Immature natural killer cell (primary cell): Measurements from ENCODE around the gene SCN3B. TPM values are rescaled to one million over a fixed set of nuclear protein-coding genes. Genes with fewer than 3 reads are reported as not detected.

Experiments
- DNase-seq, 3 donors: peaks; one replicate each; pipeline ENCODE4 v3.0.0; 2022; ENCODE audit warnings: mixed read lengths in 1 of 3
- H3K27ac Mint-ChIP-seq, 6 donors: one replicate each; pipeline ENCODE4 v1.8.0; 2020; ENCODE audit warnings: mixed read lengths in 6 of 6, mild to moderate bottlenecking in 5 of 6, inconsistent platforms in 4 of 6, moderate library complexity in 3 of 6
- H3K27me3 Mint-ChIP-seq, 3 donors: one replicate each; pipeline ENCODE4 v1.8.0; 2020 to 2021; ENCODE audit warnings: low read depth in 3 of 3, mild to moderate bottlenecking in 3 of 3, mixed read lengths in 3 of 3, moderate library complexity in 3 of 3, inconsistent platforms in 1 of 3
- H3K36me3 Mint-ChIP-seq, 3 donors: one replicate each; pipeline ENCODE4 v1.8.0; 2020; ENCODE audit warnings: mixed read lengths in 3 of 3, inconsistent platforms in 2 of 3, mild to moderate bottlenecking in 2 of 3
- H3K4me1 Mint-ChIP-seq, 2 donors: one replicate each; pipeline ENCODE4 v1.8.0; 2020; ENCODE audit warnings: inconsistent platforms in 2 of 2, mild to moderate bottlenecking in 2 of 2, mixed read lengths in 2 of 2, moderate library complexity in 1 of 2
- H3K4me3 Mint-ChIP-seq, 5 donors: one replicate each; pipeline ENCODE4 v1.8.0; 2020; ENCODE audit warnings: mild to moderate bottlenecking in 5 of 5, mixed read lengths in 5 of 5, inconsistent platforms in 3 of 5, moderate library complexity in 3 of 5
- H3K9me3 Mint-ChIP-seq, 6 donors: one replicate each; pipeline ENCODE4 v1.8.0; 2020; ENCODE audit warnings: mild to moderate bottlenecking in 6 of 6, mixed read lengths in 6 of 6, inconsistent platforms in 4 of 6, moderate library complexity in 3 of 6
- polyA plus RNA-seq, 3 donors: library from polyadenylated mRNA; unstranded; fragments of 300-500 nt; fragmentation: Illumina TruSeq; gene quantifications; one replicate each; pipeline ENCODE4 v1.2.3, GENCODE V29; 2021

The SCN3B gene
- not detected for polyA plus RNA-seq

GRCh38 chr11:123654566-123655081 is at the start of gene SCN3B:
Gene SCN3B (minus strand): TSS chr11:123654624. CDS start chr11:123653801, 823 bp downstream.
- Mint-ChIP-seq H3K4me3 (peak within 1 kb of the TSS; percentile 60 to 79 (median 71)), H3K27me3 (peaks cover 9 to 33% (median 26%) of the 10 kb centered on the region in 3 donors), H3K9me3 (peaks cover 0 to 15% (median 7%) of the 10 kb centered on the region in 6 donors), H3K36me3 (peaks cover 8 to 13% (median 10%) of the 10 kb centered on the region in 3 donors), H3K27ac (no peak within 1 kb of the TSS), H3K4me1 (peaks cover 23 to 28% of the 10 kb centered on the region in 2 donors)
- no peak for DNase-seq

- H3K9me3 Mint-ChIP-seq, result no peaks in the 10 kb centered on the region
- no peak overlapping the region for H3K4me3 Mint-ChIP-seq
- no peak overlapping the region for H3K27ac Mint-ChIP-seq
- H3K36me3 Mint-ChIP-seq, result no peaks in the 10 kb centered on the region
- H3K27me3 Mint-ChIP-seq, result peaks cover 0 to 11% (median 2%) of the 10 kb centered on the region in 3 donors
- DNase-seq, result no peak
- no peaks in the 10 kb centered on the region for H3K4me1 Mint-ChIP-seq
Measured at GRCh38 chr11:123702696-123703095, 48.3 kb upstream of the SCN3B start.

GRCh38 chr11:123702139-123702538 is 47.7 kb upstream of the SCN3B start:
- Mint-ChIP-seq H3K27ac (no peak overlapping the region), H3K27me3 (peaks cover 0 to 14% (median 2%) of the 10 kb centered on the region in 3 donors), H3K4me1 (no peaks in the 10 kb centered on the region), H3K36me3 (no peaks in the 10 kb centered on the region), H3K9me3 (no peaks in the 10 kb centered on the region), H3K4me3 (no peak overlapping the region)
- no peak for DNase-seq

- Mint-ChIP-seq H3K36me3 (no peaks in the 10 kb centered on the region), H3K4me1 (no peaks in the 10 kb centered on the region), H3K27me3 (peaks cover 0 to 20% (median 2%) of the 10 kb centered on the region in 3 donors), H3K4me3 (no peak overlapping the region), H3K27ac (no peak overlapping the region), H3K9me3 (no peaks in the 10 kb centered on the region)
- no peak for DNase-seq
Measured at GRCh38 chr11:123700772-123701171, 46.3 kb upstream of the SCN3B start.

- Mint-ChIP-seq H3K27me3 (peaks cover 0 to 20% (median 4%) of the 10 kb centered on the region in 3 donors), H3K4me1 (no peaks in the 10 kb centered on the region), H3K36me3 (no peaks in the 10 kb centered on the region), H3K27ac (no peak overlapping the region), H3K9me3 (no peaks in the 10 kb centered on the region), H3K4me3 (no peak overlapping the region)
- DNase-seq, result no peak
Measured at GRCh38 chr11:123698546-123699127, 44.2 kb upstream of the SCN3B start.

GRCh38 chr11:123696183-123696582 is 41.8 kb upstream of the SCN3B start:
- H3K4me3 Mint-ChIP-seq, result no peak overlapping the region
- peaks cover 0 to 2% (median 0%) of the 10 kb centered on the region in 6 donors for H3K9me3 Mint-ChIP-seq
- no peak for DNase-seq
- H3K4me1 Mint-ChIP-seq, result no peaks in the 10 kb centered on the region
- no peak overlapping the region for H3K27ac Mint-ChIP-seq
- no peaks in the 10 kb centered on the region for H3K36me3 Mint-ChIP-seq
- H3K27me3 Mint-ChIP-seq, result peaks cover 0 to 18% (median 3%) of the 10 kb centered on the region in 3 donors

GRCh38 chr11:123695231-123695630 is 40.8 kb upstream of the SCN3B start:
- peaks cover 2 to 18% (median 5%) of the 10 kb centered on the region in 3 donors for H3K27me3 Mint-ChIP-seq
- no peaks in the 10 kb centered on the region for H3K36me3 Mint-ChIP-seq
- H3K27ac Mint-ChIP-seq, result no peak overlapping the region

GRCh38 chr11:123694551-123694950 is 40.1 kb upstream of the SCN3B start:
- Mint-ChIP-seq H3K36me3 (no peaks in the 10 kb centered on the region), H3K27me3 (peaks cover 5 to 16% (median 7%) of the 10 kb centered on the region in 3 donors), H3K4me1 (no peaks in the 10 kb centered on the region), H3K9me3 (peaks cover 0 to 2% (median 0%) of the 10 kb centered on the region in 6 donors), H3K27ac (no peak overlapping the region), H3K4me3 (no peak overlapping the region)
- DNase-seq, result no peak

More at GRCh38 chr11:123695231-123695630, 40.8 kb upstream of the SCN3B start:
- Mint-ChIP-seq H3K4me3 (no peak overlapping the region), H3K9me3 (peaks cover 0 to 2% (median 0%) of the 10 kb centered on the region in 6 donors), H3K4me1 (no peaks in the 10 kb centered on the region)
- no peak for DNase-seq

- no peak for DNase-seq
- no peaks in the 10 kb centered on the region for H3K4me1 Mint-ChIP-seq
- no peak overlapping the region for H3K4me3 Mint-ChIP-seq
- peaks cover 5 to 18% (median 7%) of the 10 kb centered on the region in 3 donors for H3K27me3 Mint-ChIP-seq
- H3K36me3 Mint-ChIP-seq, result no peaks in the 10 kb centered on the region
- H3K9me3 Mint-ChIP-seq, result peaks cover 0 to 2% (median 0%) of the 10 kb centered on the region in 6 donors
- H3K27ac Mint-ChIP-seq, result no peak overlapping the region
Measured at GRCh38 chr11:123692961-123693360, 38.5 kb upstream of the SCN3B start.

GRCh38 chr11:123690485-123690884 is 36.1 kb upstream of the SCN3B start:
- Mint-ChIP-seq H3K27ac (no peak overlapping the region), H3K9me3 (peaks cover 0 to 2% (median 0%) of the 10 kb centered on the region in 6 donors), H3K36me3 (no peaks in the 10 kb centered on the region), H3K4me3 (no peak overlapping the region), H3K27me3 (peaks cover 6 to 7% (median 7%) of the 10 kb centered on the region in 3 donors), H3K4me1 (no peaks in the 10 kb centered on the region)
- DNase-seq, result no peak

GRCh38 chr11:123684601-123685000 is 30.2 kb upstream of the SCN3B start:
- H3K4me3 Mint-ChIP-seq, result no peak overlapping the region
- H3K9me3 Mint-ChIP-seq, result peaks cover 0 to 2% (median 0%) of the 10 kb centered on the region in 6 donors
- no peak for DNase-seq
- H3K27me3 Mint-ChIP-seq, result peaks cover 2 to 16% (median 4%) of the 10 kb centered on the region in 3 donors
- no peaks in the 10 kb centered on the region for H3K4me1 Mint-ChIP-seq
- H3K36me3 Mint-ChIP-seq, result no peaks in the 10 kb centered on the region
- no peak overlapping the region for H3K27ac Mint-ChIP-seq

GRCh38 chr11:123683428-123684170 is 29.2 kb upstream of the SCN3B start:
- peaks cover 0 to 2% (median 0%) of the 10 kb centered on the region in 6 donors for H3K9me3 Mint-ChIP-seq
- no peak overlapping the region for H3K4me3 Mint-ChIP-seq
- peaks cover 2 to 13% (median 4%) of the 10 kb centered on the region in 3 donors for H3K27me3 Mint-ChIP-seq
- no peaks in the 10 kb centered on the region for H3K4me1 Mint-ChIP-seq
- H3K27ac Mint-ChIP-seq, result no peak overlapping the region
- no peak for DNase-seq
- H3K36me3 Mint-ChIP-seq, result no peaks in the 10 kb centered on the region

GRCh38 chr11:123682696-123683410 is 28.4 kb upstream of the SCN3B start:
- Mint-ChIP-seq H3K36me3 (no peaks in the 10 kb centered on the region), H3K4me1 (no peaks in the 10 kb centered on the region), H3K4me3 (no peak overlapping the region), H3K9me3 (peaks cover 0 to 2% (median 0%) of the 10 kb centered on the region in 6 donors), H3K27ac (no peak overlapping the region), H3K27me3 (peaks cover 4 to 13% (median 6%) of the 10 kb centered on the region in 3 donors)
- DNase-seq, result no peak
